GM18502 (cell line): ENCODE data around the gene ITGAE.

Experiments used
- ATAC-seq: cut with Tn5 transposase; IDR thresholded peaks from one replicate; pipeline ENCODE4 v1.9.1; 2021; ENCODE audit warnings: mild to moderate bottlenecking; ENCODE audit not compliant: unreplicated experiment, poor library complexity

The ITGAE gene

GRCh38 chr17:3699951-3700350 is 101.0 kb downstream of the ITGAE start:
- ATAC-seq: no peak

DNA sequence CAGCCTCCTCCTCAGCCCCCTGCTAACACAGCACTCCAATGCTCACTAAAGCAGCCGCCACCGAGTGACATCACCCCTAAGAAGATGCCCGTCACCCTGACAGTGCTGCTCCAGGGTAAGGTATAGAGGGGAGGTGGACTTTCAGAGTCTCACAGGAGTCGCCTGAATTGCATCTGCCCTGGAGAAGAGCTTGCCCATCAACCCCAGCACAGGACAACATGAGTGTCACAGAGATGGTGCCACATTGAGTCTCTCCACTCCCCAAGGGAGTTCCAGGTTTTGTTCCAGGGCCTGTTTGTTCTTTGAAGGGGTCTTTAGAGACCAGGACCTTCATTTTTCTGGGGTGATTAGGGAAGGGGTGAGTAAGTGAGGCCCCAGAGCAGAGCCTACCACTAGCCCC is 102.8 kb downstream of the ITGAE start:
- ATAC-seq: no peak

DNA sequence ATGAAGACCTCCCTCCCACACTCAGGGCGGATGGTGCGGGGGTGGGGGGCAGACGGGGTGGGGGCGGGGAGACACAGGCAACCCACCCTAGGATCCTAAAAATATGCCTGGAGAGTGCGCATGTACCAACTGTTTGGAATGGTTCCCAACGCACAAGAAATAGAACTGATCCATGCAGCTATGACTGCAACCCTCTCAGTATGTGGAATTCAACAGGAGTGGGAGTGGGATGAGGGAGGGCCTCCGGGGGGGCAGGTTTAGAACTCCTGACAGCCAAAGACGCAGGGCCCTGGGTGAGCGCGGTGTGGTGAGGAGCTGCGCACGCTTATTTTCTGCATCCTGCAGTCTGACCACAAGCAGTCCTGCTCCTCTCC is 103.9 kb downstream of the ITGAE start:
- no peak for ATAC-seq

DNA sequence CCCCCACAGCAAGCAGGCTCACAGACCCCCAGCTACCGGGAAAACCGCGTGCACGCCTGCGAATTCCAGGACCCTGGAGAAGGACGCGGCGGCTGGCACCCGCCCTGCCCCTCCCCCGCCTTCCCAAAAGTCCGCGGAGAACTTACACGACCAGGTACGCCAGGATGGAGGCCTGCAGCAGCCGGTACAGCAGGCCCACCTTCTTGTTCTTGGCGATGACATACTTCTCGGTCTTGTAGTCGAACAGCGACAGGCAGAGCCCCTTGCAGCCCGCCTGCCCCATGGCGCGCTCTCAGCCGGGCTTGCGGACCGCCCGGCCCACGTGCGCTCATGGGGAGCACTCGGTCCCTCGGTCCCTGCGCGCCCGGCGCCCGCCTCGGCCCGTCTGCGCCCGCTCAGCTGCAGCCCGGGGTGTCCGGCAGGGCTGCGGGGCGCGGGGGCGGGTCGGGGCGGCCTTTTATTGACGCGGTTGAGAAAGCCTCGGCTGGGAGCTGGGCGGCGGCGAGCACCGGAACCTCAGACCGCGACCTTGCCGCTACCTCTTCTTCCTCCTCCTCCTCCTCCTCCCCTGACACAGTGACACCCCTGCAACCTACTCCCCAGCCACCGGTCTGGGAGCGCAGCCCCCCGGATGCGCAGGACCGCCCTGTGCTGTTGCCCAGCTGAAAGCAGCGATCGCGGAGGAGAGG is 105.1 kb downstream of the ITGAE start, which contains the start of gene P2RX5:
P2RX5 (minus strand) TSS at position 433 of the 689 bp plus-strand sequence; CDS start at position 283, 150 bp downstream.
- ATAC-seq: no peak

DNA sequence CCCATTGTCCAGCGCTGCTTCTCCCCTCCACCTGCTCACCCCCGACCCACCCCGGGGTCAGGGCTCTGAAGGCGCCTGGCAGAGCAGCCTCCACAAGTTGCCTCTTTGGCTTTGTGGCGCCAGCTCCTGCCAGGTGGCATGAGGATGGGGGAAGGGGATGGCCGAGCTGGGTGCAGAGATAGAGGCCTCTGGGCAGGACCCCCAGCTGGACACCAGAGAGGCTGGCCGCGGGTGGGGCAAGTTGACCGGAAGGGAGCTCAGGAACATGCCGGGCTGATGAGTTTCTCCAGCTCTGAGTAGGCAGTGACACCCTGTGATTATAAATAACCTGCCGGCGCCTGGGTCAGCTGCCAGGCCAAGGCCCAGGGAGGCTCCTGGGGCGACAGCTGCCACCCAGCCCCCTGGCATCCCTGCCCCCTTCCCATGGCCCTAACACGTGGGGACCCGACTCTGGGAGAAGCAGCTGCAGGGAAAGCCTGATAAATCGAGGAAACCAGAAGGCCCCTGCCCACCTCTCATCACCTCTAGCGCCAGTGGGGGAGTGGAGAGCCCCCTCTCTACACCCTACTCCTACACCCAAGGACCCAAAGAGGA is 105.8 kb downstream of the ITGAE start:
- ATAC-seq: no peak

- peak; percentile 52 for ATAC-seq
Measured at GRCh38 chr17:3693829-3694231, 107.2 kb downstream of the ITGAE start.

- ATAC-seq: no peak
Measured at GRCh38 chr17:3693141-3693540, 107.8 kb downstream of the ITGAE start.

- ATAC-seq: no peak
Measured at GRCh38 chr17:3692346-3692745, 108.6 kb downstream of the ITGAE start.

DNA sequence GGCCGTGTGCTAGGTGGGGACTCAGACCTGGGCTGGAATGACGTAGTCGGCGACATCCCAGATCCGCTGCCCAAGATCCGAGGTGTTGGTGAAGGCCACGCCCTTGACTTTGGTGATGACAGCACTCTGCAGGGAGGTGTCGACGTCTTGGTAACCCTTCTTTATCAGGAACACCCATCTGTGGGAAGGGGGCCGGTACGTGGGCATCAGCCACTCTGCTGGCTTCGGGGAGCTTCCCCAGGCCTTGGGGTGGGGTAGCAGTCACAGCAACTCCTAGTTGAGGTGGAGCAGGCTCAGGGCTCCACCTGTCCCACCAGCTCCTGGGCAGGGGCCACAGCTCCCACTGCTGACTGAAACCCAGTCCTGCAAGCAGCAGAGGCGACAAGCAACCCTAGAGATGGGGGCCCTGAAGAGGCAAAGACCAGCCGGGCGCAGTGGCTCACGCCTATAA is 109.3 kb downstream of the ITGAE start:
- ATAC-seq: no peak

- no peak for ATAC-seq
Measured at GRCh38 chr17:3690094-3690715, 110.8 kb downstream of the ITGAE start.

DNA sequence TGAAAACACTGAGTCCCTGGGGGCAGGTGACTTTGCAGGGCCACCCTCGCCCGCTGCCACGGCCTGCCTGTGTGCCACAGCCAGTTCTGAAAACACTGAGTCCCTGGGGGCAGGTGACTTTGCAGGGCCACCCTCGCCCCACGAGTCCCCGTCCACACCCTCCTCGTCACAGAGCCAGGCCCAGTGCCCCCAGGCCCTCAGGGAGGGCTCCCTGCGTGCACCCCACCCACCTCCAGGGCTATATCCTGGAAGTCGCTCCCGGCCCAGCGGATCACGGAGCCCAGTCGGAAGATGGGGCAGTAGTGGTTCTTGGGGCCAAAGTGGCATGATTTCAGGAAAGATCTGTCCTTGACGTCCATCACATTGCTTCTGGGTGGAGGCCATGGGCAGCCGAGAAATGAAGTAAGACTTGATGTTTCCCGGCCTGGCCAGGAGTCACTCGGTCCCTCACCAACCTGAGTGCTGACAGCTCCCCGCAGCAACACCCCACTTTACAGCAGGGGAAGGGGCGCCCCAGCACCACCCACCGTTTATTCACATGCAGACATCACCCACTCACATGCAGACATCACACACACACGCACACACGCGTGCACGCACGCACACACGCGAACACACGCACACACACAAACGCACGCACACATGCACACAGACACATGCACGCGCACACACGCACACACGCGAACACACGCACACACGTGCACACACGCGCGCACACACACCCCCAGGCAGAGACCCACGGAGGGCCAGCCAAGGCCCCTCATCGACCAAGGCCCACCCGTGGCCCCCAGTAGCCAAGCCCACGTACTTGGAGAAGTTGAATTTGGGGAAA is 111.5 kb downstream of the ITGAE start:
- no peak for ATAC-seq

GRCh38 chr17:3688852-3689261 is 112.1 kb downstream of the ITGAE start:
- ATAC-seq: no peak

DNA sequence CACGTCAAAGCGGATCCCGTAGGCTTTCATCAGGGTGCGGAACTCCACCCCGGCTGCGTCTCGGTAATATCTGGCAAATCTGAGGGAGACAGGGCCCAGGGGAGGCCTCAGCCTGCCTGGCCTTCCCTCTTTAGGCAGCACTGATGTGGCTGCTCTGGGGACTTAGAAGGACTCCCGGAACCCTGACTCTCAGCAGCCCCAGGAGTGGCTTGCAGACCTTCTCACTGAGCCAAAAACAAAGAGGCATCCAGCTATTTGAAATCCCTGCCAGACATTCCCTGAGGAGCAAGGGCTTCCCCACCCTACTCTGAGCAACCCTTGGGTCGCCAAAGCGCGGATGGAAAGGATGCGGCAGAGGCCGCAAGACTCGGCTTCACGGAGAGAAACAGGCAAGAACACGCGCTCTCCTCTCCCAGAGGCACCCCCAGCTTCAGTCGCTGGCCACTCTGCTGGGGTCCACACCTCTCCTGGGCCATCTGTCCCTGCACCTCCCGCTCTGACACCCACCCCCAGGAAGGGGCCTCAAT is 112.9 kb downstream of the ITGAE start:
- ATAC-seq: no peak

- ATAC-seq: no peak
Measured at GRCh38 chr17:3685174-3685573, 115.8 kb downstream of the ITGAE start.

GRCh38 chr17:3683054-3683511 is 117.9 kb downstream of the ITGAE start:
- ATAC-seq: no peak

DNA sequence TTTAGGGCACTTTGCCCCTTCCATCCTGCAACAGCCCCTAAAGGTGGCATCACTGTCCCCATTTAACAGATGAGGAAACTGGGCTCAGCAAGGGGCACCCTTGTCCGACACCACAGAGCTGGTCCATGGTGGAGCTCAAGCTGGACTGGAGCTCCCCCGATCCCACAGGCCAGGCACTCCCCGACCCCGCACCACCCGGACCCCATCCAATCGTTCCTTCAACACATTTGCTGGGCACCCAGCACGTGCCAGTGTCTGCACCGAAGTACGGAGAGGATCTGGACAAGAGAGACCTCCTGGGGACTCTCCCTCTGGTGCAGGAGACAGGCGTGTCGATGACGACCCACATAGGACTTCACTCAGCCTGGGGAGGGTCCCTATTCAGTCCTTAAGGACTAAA is 119.0 kb downstream of the ITGAE start:
- no peak for ATAC-seq

DNA sequence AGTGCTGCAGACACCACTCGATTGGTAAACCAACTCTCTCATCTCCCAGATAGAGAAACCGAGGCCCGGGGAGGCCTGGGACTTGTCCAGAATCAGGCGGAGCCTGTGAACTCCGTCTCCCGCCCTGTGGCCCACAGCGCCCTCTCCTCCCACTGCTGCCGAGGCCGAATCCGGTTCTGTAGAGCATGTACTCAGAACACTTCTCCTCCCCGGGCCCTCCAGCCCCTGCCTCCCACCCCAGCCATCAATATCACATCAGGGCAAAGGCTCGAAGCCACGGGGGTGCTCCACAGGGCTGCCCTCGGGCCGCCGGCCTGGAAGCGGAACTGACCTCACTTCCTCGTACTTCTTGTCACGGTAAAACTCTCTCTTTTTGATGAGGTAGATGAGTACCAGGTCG is 119.4 kb downstream of the ITGAE start:
- ATAC-seq: no peak

- ATAC-seq: no peak
Measured at GRCh38 chr17:3681057-3681456, 119.9 kb downstream of the ITGAE start.

DNA sequence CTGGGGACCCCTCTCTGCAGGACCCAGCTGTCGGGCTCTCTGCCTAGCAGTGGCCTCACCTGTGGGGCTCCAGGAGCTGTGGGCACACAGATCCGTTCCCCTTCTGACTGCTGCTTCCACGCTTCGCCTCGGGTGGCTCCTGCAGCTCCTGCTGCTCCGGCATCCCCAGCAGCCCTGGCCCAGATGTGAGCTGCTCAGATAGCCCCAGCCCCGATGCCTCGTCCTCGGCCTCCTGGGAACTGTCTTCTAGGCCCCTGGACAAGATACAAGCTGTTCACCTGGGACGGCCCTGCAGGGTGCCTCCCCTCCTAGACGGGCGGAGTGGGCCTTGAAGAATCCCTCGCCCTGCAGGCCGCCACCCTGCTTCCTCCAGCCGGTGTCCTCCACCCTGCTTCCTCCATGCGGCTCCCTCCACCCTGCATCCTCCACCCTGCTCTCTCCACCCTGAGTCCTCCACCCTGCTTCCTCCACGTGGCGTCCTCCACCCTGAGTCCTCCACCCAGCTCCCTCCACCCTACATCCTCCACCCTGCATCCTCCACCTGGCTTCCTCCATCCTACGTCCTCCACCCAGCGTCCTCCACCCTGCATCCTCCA is 121.4 kb downstream of the ITGAE start:
- ATAC-seq: no peak
